ENCODE results near the gene ITGB1BP1. TPM values are rescaled to one million over a fixed set of nuclear protein-coding genes. Genes with fewer than 3 reads are reported as not detected.

The ITGB1BP1 gene
- total and polyA plus RNA-seq, 10 donors: 24.0 to 79.4 (median 51.3) TPM

DNA sequence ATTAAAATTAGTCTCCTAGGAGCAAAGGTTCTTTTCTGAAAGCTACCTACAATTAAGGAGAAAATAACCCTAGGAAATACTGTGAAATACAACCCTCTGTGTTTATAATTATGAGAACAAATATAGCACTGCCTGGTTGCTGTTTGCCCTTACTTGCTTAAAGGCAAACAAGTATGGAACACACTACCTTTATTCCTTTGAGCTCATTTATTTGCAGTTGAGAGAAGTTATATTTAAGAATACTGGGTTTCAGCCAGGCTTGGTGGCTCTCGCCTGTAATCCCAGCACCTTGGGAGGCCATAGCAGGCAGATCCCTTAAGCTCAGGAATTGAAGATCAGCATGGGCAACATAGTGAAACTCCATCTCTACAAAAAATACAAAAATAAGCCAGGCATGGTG, 27.9 kb upstream of the ITGB1BP1 start:
- H3K9me3 ChIP-seq: no peaks in the 10 kb centered on the region
- peaks cover 0 to 99% (median 57%) of the 10 kb centered on the region in 6 donors for H3K36me3 ChIP-seq
- no peak for DNase-seq
- TF ChIP-seq, protein P1, sequence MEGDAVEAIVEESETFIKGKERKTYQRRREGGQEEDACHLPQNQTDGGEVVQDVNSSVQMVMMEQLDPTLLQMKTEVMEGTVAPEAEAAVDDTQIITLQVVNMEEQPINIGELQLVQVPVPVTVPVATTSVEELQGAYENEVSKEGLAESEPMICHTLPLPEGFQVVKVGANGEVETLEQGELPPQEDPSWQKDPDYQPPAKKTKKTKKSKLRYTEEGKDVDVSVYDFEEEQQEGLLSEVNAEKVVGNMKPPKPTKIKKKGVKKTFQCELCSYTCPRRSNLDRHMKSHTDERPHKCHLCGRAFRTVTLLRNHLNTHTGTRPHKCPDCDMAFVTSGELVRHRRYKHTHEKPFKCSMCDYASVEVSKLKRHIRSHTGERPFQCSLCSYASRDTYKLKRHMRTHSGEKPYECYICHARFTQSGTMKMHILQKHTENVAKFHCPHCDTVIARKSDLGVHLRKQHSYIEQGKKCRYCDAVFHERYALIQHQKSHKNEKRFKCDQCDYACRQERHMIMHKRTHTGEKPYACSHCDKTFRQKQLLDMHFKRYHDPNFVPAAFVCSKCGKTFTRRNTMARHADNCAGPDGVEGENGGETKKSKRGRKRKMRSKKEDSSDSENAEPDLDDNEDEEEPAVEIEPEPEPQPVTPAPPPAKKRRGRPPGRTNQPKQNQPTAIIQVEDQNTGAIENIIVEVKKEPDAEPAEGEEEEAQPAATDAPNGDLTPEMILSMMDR (IDR thresholded peaks at IDR 0.05 in 8 of 11, conservative IDR thresholded peaks at IDR 0.05 in 3 of 11): no peak
- TF ChIP-seq POLR2AphosphoS5 (IDR thresholded peaks at IDR 0.05) (no peak), POLR2A (IDR thresholded peaks at IDR 0.05) (no peak)
- no peaks in the 10 kb centered on the region for H3K4me1 ChIP-seq
- H3K27me3 ChIP-seq (replicated peaks in 1 of 7): no peaks in the 10 kb centered on the region
- H3K4me3 ChIP-seq: no peak overlapping the region
- WGBS, 5 donors: 92 to 100% (median 97%) methylated on average over 1 of the region's 1 CpG
- H3K27ac ChIP-seq: no peak overlapping the region
- intact Hi-C loops (cut with DNase I; ENCODE audit: low total_unique reads): no loop called here

DNA sequence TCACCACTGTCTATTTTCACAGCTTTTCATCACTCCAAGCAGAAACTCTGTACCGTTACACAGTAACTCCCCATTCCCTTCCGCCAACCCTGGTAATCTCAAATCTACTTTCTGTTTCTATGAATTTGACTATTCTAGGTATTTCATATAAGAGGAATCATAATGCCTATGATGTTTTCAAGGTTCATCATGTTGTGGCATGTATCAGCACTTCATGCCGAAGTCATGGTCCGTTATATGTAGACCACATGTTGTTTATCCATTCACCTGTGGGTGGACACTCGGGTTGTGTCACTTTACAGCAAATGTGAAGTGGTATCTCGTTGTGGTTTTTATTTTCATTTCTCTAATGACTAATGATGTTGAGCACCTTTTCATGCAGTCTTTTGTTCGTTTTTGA, 21.8 kb upstream of the ITGB1BP1 start:
- H3K36me3 ChIP-seq: peaks cover 0 to 99% (median 77%) of the 10 kb centered on the region in 6 donors

DNA sequence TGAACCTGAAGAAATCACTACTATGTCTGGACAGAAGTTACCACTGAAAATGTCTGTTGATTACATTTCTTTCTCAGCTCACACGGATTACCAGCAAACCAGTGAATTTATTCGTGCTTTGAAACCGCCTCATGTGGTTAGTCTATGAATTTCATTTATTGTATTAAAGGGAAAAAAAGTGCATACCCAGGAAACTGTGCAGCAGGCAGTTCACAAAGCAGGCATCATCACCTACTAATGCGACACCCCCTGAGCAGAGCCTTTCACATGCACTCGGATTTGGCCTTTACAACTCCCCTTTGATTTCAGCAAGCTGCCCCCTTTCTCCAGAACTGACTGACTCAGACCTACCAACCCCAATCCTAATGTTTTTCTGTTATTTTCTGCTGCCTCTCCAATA, 20.2 kb upstream of the ITGB1BP1 start:
- Histone ChIP-seq H3K27me3 (replicated peaks in 1 of 7) (no peaks in the 10 kb centered on the region), H3K36me3 (peaks cover 0 to 99% (median 77%) of the 10 kb centered on the region in 6 donors), H3K27ac (no peak overlapping the region), H3K4me3 (no peak overlapping the region), H3K4me1 (no peaks in the 10 kb centered on the region), H3K9me3 (no peaks in the 10 kb centered on the region)
- TF ChIP-seq, protein P1 (IDR thresholded peaks at IDR 0.05 in 8 of 11, conservative IDR thresholded peaks at IDR 0.05 in 3 of 11): no peak
- intact Hi-C loops (cut with DNase I; ENCODE audit: low total_unique reads): no loop called here
- no peak for DNase-seq
- WGBS, 5 donors: 84 to 92% (median 90%) methylated on average over 5 of the region's 5 CpGs

More for the DNA sequence above, 21.8 kb upstream of the ITGB1BP1 start:
- no peak for DNase-seq
- Histone ChIP-seq H3K4me3 (no peak overlapping the region), H3K27ac (no peak overlapping the region), H3K9me3 (no peaks in the 10 kb centered on the region), H3K27me3 (replicated peaks in 1 of 7) (no peaks in the 10 kb centered on the region), H3K4me1 (no peaks in the 10 kb centered on the region)
- TF ChIP-seq POLR2A (IDR thresholded peaks at IDR 0.05): no peak
- TF ChIP-seq, protein P1 (IDR thresholded peaks at IDR 0.05 in 8 of 11, conservative IDR thresholded peaks at IDR 0.05 in 3 of 11): no peak
- no peak for TF ChIP-seq POLR2AphosphoS5 (IDR thresholded peaks at IDR 0.05)
- intact Hi-C loops (cut with DNase I; ENCODE audit: low total_unique reads): no loop called here
- 80 to 89% (median 84%) methylated on average over 7 of the region's 7 CpGs for WGBS, 5 donors

DNA sequence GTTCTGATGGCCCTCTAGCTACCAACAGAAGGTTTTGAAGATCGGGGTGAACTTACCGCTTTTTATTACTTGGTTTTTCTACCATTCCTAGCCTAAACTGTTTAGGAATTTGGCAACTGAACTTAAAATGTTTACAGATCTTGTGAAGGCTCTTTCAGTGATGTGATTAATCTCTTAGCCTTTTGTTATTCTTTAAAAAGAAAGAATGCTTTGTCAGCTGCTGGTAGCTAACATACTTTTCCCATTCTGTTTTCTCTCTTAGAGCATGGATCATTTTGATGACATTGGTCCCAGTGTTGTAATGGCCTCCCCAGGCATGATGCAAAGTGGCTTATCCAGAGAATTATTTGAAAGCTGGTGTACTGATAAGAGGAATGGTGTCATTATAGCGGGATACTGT, 18.2 kb upstream of the ITGB1BP1 start:
- intact Hi-C loops (cut with DNase I; ENCODE audit: low total_unique reads): no loop called here
- peaks cover 0 to 99% (median 84%) of the 10 kb centered on the region in 6 donors for H3K36me3 ChIP-seq
- no peaks in the 10 kb centered on the region for H3K27me3 ChIP-seq (replicated peaks in 1 of 7)
- H3K4me1 ChIP-seq: no peaks in the 10 kb centered on the region
- 63 to 93% (median 79%) methylated on average over 3 of the region's 3 CpGs for WGBS, 5 donors
- no peak for DNase-seq
- H3K27ac ChIP-seq: no peak overlapping the region
- no peak overlapping the region for H3K4me3 ChIP-seq
- TF ChIP-seq, protein P1 (IDR thresholded peaks at IDR 0.05 in 8 of 11, conservative IDR thresholded peaks at IDR 0.05 in 3 of 11): no peak
- TF ChIP-seq POLR2A (IDR thresholded peaks at IDR 0.05) (no peak), POLR2AphosphoS5 (IDR thresholded peaks at IDR 0.05) (no peak)
- no peaks in the 10 kb centered on the region for H3K9me3 ChIP-seq

All from spleen (tissue), 11 donors.